ENCODE data around the gene SLITRK5. TPM values are rescaled to one million over a fixed set of nuclear protein-coding genes. Genes with fewer than 3 reads are reported as not detected.

The SLITRK5 gene
- total RNA-seq, 2 donors from 2014 or later, result not detected

DNA sequence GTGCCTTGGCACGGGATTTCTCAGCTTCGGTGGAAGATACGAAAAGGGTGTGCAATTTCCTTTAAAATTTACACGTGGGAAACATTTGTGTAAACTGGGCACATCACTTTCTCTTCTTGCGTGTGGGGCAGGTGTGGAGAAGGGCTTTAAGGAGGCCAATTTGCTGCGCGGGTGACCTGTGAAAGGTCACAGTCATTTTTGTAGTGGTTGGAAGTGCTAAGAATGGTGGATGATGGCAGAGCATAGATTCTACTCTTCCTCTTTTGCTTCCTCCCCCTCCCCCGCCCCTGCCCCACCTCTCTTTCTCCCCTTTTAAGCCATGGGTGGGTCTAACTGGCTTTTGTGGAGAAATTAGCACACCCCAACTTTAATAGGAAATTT, 7.2 kb downstream of the SLITRK5 start:
- Mint-ChIP-seq H3K27me3 (peaks cover 20% of the 10 kb centered on the region), H3K4me1 (no peaks in the 10 kb centered on the region), H3K4me3 (peak overlapping the region; percentile 61), H3K9me3 (no peaks in the 10 kb centered on the region), H3K27ac (no peak overlapping the region), H3K36me3 (ENCODE audit: low read depth) (no peaks in the 10 kb centered on the region)
- no peak for ATAC-seq (replicated peaks)

DNA sequence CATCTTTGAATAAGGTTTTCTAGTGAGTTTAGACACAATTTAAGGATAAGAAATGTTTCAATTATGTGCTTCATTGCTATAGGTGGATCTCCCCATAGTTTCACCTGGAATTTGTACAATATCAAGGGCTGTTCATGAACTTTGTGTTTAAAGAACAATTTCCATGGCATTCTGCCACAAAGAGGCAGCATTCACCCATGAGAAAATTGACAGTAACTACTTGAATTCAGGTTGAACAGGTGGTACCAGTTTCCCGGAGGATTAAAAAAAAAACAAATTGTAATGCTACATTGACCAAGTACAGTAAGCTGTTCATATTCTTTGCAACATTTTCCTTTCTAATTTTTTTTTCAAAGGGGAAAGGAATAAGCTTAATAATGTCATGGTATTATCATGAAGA, 9.1 kb downstream of the SLITRK5 start:
- Mint-ChIP-seq H3K4me1 (no peaks in the 10 kb centered on the region), H3K4me3 (no peak overlapping the region)

DNA sequence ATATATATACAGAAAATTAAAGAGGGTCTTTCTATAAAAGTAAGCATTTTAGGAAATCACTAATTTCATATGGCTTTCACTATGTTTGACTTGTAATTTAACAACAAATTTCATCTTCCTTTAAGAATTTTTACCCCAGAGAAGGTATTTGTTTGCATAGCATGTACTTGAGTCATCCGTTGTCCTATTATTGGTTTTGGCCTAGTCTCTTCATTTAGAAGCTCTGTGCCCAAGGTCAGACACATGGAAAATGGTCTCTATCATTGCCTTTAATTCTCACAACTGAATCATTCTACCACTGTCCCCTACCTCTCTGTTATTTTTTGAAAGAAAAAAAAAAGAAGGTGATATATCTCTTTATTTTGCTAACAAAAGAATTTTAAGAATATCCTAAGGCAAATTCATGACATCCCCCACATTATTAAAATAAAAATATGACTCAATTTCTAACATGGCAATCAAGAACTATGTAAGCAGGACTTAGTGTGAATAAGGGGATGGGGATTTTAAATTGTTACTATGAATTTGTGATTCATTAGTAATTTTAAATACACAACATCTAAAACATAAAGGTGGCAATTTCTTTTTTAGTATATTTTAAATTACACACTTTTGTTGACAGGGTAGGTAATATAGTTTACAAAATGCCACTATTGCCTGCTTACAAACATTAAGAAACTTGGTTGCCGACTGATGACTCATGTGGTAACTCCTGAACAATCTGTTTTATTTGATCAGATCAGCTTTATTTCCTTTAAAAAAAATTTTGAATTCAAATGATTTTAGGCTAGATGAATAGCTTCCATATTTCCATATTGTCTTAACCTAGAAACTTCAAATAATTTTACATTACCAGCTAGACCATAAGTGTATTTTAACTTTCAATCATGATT, 13.9 kb downstream of the SLITRK5 start:
- Mint-ChIP-seq H3K27me3 (no peaks in the 10 kb centered on the region), H3K4me3 (no peak overlapping the region)
- no peak for ATAC-seq (replicated peaks)

More for the DNA sequence above, 9.1 kb downstream of the SLITRK5 start:
- Mint-ChIP-seq H3K27me3 (peaks cover 10% of the 10 kb centered on the region), H3K9me3 (no peaks in the 10 kb centered on the region), H3K36me3 (ENCODE audit: low read depth) (no peaks in the 10 kb centered on the region), H3K27ac (no peak overlapping the region)
- ATAC-seq (replicated peaks), result no peak

GRCh38 chr13:87696458-87696857, 25.3 kb downstream of the SLITRK5 start:
- Mint-ChIP-seq H3K4me3 (no peak overlapping the region), H3K27ac (no peak overlapping the region), H3K9me3 (no peaks in the 10 kb centered on the region), H3K27me3 (no peaks in the 10 kb centered on the region), H3K4me1 (no peaks in the 10 kb centered on the region), H3K36me3 (ENCODE audit: low read depth) (no peaks in the 10 kb centered on the region)
- ATAC-seq (replicated peaks), result no peak

More for the DNA sequence above, 13.9 kb downstream of the SLITRK5 start:
- Mint-ChIP-seq H3K36me3 (ENCODE audit: low read depth) (no peaks in the 10 kb centered on the region), H3K27ac (no peak overlapping the region), H3K4me1 (no peaks in the 10 kb centered on the region), H3K9me3 (no peaks in the 10 kb centered on the region)

DNA sequence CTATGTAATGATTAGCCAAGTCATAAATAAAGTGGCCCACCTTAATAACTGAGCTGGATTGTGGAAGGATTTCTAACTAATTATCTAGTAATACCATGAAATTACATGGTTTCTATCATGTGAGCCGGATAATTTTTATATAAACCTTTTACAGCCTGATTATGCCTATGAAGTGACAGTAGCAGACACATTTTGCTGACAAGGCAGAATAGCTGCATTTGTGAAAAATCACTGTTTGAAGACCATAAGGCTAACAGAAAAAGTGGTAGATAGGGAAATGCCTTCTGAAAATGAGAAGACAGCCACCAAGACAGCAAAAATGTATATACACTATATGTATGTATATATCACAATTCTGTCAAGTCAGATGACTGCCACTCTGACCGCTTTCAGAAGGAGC, 27.1 kb downstream of the SLITRK5 start:
- Mint-ChIP-seq H3K27ac (no peak overlapping the region), H3K36me3 (ENCODE audit: low read depth) (no peaks in the 10 kb centered on the region), H3K4me3 (no peak overlapping the region), H3K9me3 (no peaks in the 10 kb centered on the region), H3K27me3 (no peaks in the 10 kb centered on the region), H3K4me1 (no peaks in the 10 kb centered on the region)
- no peak for ATAC-seq (replicated peaks)

- no peaks in the 10 kb centered on the region for H3K4me1 Mint-ChIP-seq
- H3K4me3 Mint-ChIP-seq, result no peak overlapping the region
- no peak overlapping the region for H3K27ac Mint-ChIP-seq
- H3K27me3 Mint-ChIP-seq, result no peaks in the 10 kb centered on the region
- H3K9me3 Mint-ChIP-seq, result peaks cover 11% of the 10 kb centered on the region
- H3K36me3 Mint-ChIP-seq (ENCODE audit: low read depth), result no peaks in the 10 kb centered on the region
- ATAC-seq (replicated peaks), result no peak
These were observed 38.8 kb downstream of the SLITRK5 start for GRCh38 chr13:87709947-87710346.

DNA sequence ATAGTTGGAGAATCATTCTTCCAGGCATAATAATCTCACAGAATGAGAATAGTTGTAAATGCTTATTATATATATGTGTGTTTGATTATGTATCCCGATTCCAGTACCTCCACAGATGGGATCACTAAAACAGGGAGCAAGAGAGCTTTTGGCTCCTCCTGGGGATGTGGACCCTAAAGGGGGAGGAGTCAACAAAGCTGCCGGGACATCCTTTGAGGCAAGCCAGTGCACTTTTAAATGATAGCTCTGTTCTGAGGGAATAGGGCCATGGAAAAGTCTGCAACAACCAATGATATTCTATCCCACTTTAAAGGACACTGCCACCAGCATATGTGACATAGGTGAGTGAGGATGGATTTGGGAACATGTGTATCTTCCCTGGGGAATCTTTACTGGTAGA, 40.8 kb downstream of the SLITRK5 start:
- no peaks in the 10 kb centered on the region for H3K36me3 Mint-ChIP-seq (ENCODE audit: low read depth)
- H3K27me3 Mint-ChIP-seq, result no peaks in the 10 kb centered on the region
- peaks cover 11% of the 10 kb centered on the region for H3K9me3 Mint-ChIP-seq
- no peak for ATAC-seq (replicated peaks)
- H3K27ac Mint-ChIP-seq, result no peak overlapping the region
- H3K4me1 Mint-ChIP-seq, result no peaks in the 10 kb centered on the region
- no peak overlapping the region for H3K4me3 Mint-ChIP-seq
